ENCODE data around the gene C19orf73.

The C19orf73 gene

DNA sequence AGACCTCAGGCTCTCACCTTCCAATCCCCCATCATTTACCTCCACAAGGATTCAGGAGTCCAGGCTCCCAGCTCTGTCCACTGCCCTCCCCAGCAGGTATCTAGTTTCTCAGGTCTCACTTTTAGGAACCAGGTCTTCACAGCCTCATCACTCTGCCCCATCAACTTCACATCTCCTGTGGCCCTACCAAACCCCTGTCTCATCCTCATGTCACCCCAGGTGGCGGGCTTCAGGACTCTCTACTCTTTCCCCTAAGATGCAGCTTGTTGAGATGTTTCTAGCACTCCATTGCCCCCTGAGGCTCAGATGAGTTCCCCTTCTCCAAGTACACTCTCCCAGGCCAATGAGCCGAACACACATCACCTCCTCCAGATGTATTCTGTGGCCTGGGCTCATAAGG, 1.9 kb upstream of the C19orf73 start:
- no peak for DNase-seq

GRCh38 chr19:49120325-49120683, 1.4 kb upstream of the C19orf73 start:
- no peak for DNase-seq

GRCh38 chr19:49119411-49120324, 725 bp upstream of the C19orf73 start, which contains the start of gene PPFIA3:
Gene PPFIA3 (plus strand): TSS chr19:49119544. CDS start chr19:49127874, 8,330 bp downstream.
- DNase-seq, result peak; percentile 15

DNA sequence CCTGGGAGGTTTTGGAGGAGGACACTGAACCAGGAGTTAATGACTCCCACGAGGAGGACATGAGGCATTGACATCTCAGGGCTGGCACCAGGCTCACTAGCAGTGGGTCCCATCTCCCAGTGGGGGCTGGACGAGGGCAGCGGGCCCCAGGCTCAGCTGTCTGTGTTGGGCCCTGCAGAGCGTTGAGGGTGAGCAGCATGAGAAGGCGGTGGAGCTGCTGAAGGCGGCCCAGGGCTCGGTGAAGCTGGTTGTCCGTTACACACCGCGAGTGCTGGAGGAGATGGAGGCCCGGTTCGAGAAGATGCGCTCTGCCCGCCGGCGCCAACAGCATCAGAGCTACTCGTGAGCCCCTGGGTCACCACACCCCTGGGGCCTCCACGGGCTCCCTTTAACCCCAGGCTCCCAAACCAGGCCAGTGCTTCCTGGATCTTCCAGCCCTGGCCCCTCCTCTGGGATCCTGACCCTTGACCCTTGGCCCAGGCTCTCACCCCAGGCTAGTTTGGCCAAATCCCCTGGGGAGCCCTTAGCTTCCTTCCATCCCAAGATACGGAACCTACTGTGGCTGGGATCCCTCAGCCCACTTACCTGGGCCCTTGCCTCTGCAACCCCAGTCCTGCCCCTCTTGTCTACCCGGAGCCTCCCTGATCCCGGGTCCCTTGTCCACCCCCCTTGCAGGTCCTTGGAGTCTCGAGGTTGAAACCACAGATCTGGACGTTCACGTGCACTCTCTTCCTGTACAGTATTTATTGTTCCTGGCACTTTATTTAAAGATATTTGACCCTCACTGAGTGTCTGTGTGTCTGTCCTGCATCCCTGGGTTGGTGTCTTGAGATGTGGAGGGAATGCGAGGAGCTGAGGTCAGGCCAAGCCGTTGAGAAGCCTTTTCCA, 1.0 kb downstream of the C19orf73 start:
- DNase-seq, result no peak

DNA sequence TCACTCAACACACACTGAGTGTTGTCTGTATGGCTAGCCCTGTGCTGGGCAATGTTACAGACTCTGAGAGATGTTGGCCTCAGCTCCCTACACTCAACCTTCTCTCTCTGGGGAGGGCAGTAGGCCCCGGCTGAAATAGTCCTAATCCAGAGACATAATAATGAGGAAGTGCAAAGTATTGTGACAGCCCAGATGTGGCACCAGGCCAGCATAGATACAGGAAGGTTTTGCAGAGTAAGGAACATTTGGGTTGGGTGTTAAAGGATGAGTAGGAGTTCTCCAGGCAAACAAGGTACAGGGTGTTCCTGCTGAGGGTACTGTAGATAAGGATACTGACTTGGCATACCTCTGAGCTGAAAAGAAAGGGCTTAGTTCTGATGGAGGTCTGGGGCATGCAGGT, 2.4 kb downstream of the C19orf73 start:
- DNase-seq, result peak; percentile 22

GRCh38 chr19:49114630-49115363, 4.1 kb downstream of the C19orf73 start:
- DNase-seq, result peak; percentile 48

DNA sequence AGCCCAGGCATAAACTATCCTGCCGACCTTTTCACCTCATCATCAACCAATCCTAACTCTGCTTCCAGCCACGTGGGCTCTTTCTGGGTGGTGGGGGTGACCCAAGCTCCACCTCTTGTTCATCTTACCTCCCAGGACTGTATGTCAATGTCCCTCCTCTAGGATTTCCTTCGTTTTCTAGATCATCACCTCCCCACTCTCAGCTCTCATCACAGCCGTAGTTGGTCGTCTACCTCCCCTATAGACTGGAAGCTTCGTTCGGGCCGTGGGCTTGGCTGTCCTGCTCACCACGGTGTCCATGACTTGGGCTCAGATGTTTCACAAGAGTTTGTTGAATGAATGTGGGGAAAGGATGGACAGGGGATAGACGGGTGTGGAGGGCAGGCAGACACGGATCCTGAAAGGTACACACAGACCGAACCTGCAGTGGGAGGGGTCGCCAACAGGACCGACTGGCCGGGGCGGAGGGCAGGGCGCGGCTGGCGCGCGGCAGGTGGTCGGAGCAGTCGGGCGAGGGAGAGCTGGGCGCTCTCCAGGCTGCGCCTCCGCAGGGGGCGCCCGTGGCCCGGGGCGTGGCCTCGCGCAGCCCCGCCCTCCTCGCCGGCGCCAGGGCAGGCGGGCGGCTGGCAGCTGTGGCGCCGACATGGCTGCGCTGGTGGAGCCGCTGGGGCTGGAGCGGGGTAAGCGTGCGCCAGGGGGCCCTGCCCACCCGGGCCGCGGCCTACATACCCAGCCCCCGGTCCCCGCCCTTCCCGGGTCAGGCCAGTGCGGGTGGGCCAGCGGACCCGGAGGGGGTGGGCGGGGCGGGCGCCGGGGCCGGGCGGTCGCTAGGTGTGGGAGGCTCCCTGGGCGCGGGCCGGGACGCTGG, 4.9 kb downstream of the C19orf73 start, which contains the start of gene LIN7B:
TSS of gene LIN7B (plus strand) at position 609 of the 868 bp plus-strand sequence. CDS start at position 644, 35 bp downstream.
- peak; percentile 76 for DNase-seq

GRCh38 chr19:49111218-49111998, 7.5 kb downstream of the C19orf73 start:
- DNase-seq, result no peak

DNA sequence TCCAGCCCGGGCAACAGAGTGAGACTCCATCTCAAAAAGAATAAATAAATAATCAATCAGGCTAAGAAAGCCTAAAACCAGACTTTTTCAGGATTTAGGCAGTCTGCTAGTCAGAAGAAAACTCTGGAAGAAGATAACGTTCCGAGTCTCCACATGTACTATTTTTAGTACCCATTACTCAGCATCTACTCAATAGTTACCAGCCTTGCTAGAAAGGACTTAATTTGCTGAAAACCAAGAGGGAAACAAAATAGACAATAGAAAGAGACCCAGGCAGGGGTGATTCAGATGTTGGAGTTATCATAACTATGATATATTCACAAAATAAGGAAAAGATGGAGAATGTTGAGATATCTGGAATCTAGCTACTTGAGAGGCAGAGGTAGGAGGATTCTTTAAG, 8.4 kb downstream of the C19orf73 start:
- no peak for DNase-seq

GRCh38 chr19:49109569-49110233, 9.2 kb downstream of the C19orf73 start:
- DNase-seq, result no peak

- no peak for DNase-seq
These were observed 9.9 kb downstream of the C19orf73 start for GRCh38 chr19:49109051-49109450.

- DNase-seq, result no peak
These were observed 11.1 kb downstream of the C19orf73 start for GRCh38 chr19:49107625-49108459.

GRCh38 chr19:49106648-49107135, 12.3 kb downstream of the C19orf73 start:
- DNase-seq, result peak; percentile 52

DNA sequence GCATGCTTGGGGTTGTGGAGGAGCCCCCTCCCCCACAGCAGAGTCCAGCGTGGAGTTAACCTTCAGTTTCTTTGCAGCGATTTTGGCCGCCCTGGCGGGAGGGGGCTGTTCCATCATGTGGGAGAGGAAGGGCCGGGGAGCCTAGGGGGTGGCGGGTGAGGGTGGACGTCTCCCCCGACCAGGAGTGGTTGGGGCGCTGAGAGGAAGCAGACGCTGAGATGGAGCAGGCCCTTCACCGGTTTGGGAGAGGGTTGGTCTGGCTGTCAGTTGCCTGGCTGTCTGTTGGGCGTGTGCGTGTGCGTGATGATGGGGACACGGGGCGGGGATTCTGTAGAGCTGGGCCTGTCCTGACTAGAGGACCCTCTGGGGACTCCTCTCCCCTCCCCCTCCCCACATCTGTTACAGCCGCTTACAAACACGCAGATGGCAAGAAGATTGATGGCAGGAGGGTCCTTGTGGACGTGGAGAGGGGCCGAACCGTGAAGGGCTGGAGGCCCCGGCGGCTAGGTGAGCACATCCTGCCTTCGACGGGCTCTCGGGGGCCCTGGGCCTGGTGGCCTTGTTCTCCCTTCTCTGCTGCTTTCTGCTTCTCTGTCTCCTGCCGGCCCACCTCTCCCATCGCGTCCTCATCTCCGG, 14.6 kb downstream of the C19orf73 start:
- DNase-seq, result no peak

DNA sequence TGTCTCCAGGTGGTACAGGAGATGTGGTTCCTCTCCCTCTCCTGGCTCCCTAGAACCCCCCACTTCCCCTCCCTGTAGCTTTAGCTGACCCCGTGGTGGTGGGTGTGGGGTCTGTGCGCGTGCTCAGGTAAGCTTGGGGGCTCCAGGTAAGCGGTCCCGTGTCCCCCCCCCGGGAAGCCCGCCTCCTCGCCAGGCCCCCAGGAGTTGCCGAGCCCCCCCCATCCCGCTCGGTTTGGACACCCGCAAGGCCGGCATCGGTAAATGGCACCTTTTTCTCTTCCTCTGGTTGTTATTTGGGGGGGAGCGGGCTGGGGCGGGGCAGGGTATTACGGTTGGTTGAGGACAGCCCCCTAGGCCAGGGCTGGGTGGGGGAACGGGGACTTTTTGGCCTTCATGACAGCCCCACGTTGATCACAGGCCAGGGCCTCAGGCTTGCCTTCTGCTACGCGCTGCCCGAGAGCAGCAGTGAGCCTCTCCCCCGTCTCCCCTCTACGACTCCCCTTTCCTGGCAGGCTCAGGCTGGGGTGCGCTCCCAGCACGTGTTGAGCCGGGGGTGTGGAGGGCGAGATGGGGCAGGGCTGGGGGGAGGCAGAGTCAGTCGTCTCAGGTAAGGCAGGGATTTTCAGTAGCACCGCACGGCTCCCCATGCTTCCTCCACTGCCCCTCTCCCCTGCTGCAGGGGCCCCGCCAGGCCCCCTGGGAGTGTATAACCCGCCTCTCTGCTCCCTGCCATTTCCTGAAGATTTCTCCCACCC, 15.4 kb downstream of the C19orf73 start:
- no peak for DNase-seq

DNA sequence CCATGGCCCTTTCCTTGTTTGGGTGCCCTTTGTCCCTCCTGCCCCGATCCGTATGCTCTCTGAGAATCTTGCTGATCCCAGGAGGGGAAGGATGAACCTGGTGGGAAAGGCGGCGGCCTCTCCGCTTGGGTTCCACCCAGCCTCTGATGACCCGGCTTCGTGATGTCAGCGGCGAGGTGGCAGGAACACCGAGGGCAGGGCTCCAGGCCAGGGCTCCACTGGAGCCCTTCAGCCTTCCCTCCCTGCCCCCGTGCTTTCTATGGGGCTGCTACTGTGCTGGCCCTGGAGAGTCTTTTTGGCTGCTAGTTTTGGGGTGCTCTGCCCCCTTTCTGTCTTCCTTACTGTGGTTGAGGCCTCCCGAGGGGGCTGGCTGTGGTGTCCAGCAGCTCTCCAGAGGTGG, 16.6 kb downstream of the C19orf73 start:
- DNase-seq, result no peak

DNA sequence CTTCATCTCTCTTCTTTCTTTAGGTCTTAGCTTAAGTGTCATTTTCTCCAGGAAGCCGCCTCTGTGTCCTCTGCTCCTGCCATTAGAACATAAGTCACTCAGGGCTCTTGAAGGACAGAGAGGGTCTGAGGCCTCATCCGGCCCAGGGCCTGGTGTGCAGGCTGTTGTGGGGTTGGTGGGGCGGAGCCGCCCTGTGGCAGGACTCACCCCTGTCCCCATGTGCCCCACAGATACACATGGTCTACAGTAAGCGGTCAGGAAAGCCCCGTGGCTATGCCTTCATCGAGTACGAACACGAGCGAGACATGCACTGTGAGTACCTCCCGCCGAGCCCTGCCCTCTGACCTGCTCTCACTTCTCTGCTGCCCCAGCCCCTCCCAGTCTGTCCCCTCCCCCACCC, 17.8 kb downstream of the C19orf73 start:
- DNase-seq, result no peak

DNA sequence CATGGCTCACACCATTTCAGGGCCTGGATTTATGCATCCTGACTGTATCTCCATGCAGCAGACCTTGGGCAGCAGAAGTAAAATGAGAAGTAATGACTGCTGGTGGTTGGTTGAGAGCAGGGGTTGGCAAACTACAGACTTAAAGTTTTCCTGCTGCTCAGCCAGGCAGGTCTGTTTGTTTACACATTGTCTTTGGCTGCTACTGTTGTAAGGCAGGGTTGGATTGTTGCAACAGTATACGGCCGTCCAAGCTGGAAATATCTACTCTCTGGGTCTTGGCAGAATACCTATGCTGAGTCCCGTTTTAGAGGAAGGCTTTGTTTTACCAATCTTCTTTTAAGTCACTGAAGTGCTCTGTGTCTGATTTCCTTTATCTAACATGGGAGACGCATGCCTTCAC, 20.1 kb downstream of the C19orf73 start:
- DNase-seq, result no peak

All from CD4-positive, alpha-beta T cell treated with Interferon gamma for 1 hour (primary cell).